GM12865 (cell line): ENCODE results near the gene PASD1.

Source experiments
- DNase-seq: peaks from one replicate; pipeline ENCODE4 v3.0.0; 2010; ENCODE audit warnings: low read depth
- H3K4me3 ChIP-seq: 2 replicates; pipeline ENCODE4 v1.5.1; 2011; ENCODE audit warnings: mild to moderate bottlenecking, low read depth, low read length, control low read depth
- TF ChIP-seq, protein P1 (sequence below): IDR thresholded peaks from 2 replicates; pipeline ENCODE4 v1.5.1; 2011; ENCODE audit warnings: low read length, control low read depth, low read depth, inconsistent platforms; ENCODE audit not compliant: insufficient read depth; ENCODE audit errors: missing control alignments

Gene PASD1

DNA sequence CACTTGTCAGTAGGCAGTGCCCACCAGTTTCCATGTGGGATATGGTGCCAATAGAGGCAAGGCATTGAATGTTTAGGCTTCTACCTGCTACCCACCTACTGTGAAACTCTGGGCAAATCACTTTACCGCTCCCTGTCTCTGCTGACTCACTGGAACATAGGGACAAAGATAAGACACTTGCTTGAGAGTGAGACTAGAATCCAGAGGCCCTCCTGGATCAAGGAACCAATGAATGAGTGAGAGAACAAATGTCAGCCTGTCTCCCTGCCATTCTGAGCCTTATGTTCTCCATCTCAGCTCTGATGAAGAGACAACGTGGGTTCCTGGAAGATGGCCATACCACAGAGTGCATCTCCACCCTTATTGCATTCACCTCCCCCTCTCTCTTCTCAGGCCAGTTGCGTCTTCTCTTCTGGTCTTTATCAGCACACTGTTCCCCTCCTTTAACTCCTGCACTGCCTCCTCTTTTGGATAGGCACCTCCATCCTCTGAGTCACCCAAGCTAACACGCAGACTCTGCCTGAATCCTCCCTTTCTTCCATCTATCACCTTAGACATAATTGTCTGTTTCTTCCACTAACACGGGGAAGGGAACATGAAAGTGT lies 116.4 kb downstream of the PASD1 start:
- DNase-seq = no peak
- TF ChIP-seq, protein P1, sequence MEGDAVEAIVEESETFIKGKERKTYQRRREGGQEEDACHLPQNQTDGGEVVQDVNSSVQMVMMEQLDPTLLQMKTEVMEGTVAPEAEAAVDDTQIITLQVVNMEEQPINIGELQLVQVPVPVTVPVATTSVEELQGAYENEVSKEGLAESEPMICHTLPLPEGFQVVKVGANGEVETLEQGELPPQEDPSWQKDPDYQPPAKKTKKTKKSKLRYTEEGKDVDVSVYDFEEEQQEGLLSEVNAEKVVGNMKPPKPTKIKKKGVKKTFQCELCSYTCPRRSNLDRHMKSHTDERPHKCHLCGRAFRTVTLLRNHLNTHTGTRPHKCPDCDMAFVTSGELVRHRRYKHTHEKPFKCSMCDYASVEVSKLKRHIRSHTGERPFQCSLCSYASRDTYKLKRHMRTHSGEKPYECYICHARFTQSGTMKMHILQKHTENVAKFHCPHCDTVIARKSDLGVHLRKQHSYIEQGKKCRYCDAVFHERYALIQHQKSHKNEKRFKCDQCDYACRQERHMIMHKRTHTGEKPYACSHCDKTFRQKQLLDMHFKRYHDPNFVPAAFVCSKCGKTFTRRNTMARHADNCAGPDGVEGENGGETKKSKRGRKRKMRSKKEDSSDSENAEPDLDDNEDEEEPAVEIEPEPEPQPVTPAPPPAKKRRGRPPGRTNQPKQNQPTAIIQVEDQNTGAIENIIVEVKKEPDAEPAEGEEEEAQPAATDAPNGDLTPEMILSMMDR = no peak
- H3K4me3 ChIP-seq = no peak overlapping the region

DNA sequence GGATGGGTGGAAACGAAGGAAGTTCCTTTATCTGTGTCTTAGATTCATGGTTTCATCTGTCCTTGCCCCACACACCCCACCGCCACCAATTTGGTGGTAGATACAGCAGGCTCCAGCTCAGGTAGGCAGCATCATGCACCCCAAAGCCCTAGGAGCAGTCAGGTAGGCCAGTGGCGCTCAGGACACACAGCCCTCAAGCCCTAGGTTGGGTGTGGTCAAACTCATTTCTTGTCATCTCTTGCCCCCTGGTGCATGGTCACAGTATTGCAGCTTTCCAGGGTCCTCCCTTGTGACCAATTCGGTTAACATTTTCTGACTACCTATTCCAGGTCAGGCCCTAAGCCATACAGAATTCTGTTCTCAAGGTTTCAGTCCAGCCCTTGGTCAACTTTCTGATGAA lies 117.3 kb downstream of the PASD1 start:
- peak; percentile 62 for DNase-seq
- TF ChIP-seq, protein P1 = peak; percentile 58
- no peak overlapping the region for H3K4me3 ChIP-seq

DNA sequence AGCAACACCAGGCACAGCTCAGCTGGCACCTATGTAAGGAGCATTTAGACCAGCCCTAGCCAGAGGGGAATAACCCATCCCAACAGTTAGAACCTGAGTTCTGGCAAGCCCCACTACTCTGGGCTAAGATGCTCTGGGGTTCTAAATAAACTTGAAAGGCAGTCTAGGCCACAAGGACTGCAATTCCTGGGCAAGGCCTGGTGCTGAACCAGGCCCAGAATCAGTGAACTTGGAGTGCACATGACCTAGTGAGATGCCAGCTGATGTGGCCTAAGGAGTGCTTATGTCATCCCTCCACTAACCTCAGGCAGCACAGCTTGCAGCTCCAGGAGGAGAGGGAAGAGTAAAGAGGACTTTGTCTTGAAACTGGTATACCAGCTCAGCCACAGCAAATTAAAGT lies 124.2 kb downstream of the PASD1 start:
- no peak for DNase-seq
- TF ChIP-seq, protein P1 = no peak

DNA sequence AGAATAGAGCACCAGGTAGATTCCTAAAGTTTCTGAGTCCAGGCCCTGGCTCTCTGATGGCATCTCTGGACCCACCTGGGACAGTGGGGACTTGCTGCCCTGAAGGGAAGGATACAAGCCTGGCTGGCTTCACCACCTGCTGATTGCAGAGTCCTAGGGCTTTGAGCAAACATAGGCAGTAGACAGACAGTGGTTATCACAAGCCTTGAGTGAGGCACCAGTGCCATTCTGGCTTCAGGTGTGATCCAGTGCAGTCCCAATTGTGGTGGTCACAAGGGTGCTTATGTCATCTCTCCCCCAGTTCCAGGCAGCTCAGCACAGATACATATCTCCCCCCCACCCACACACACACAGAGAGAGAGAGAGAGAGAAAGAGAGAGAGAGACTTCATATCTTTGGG lies 125.2 kb downstream of the PASD1 start:
- no peak for DNase-seq
- H3K4me3 ChIP-seq = no peak overlapping the region
- TF ChIP-seq, protein P1 = no peak

More for the DNA sequence above, 124.2 kb downstream of the PASD1 start:
- H3K4me3 ChIP-seq = no peak overlapping the region

DNA sequence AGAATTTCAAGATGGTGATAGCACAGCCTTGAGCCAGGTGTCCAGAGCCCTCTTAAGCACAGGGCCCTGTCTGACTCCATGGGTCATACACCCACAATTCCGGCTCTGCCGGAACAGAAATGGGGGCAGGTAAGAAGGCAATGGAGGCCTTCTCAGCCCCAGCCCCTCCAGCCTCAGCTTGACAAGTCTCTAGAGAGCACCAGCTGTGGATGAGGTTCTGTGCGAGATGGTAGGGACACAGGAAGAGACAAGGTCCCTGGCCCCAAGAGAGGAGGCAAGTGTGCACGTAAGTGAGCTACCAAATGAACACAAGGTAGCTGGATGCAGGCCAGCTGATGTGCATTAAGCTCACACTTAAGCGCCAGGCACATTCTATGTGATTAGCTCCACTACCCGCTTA lies 129.3 kb downstream of the PASD1 start:
- TF ChIP-seq, protein P1 = no peak
- DNase-seq = no peak
- no peak overlapping the region for H3K4me3 ChIP-seq

DNA sequence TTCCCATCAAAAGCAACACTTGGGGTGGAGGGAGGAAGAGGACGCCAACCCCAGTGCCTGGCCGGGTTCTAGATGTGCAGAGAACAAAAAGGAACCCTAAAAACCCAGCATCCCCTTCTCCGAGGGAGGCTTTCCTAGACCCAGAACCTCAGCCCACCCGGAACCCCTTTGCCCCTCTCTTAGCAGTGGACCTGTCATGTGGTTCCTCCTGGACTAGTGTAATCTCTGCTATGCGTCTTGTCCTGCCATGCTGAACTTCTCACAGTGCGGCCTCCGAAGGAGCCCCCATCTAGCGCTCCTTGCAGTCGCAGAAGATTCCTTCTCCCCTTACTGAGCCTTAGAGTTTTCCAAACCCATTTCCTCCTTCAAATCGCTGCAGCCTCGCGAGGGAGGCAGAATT lies 130.6 kb downstream of the PASD1 start:
- TF ChIP-seq, protein P1 = no peak

More for the DNA sequence above, 130.6 kb downstream of the PASD1 start:
- no peak overlapping the region for H3K4me3 ChIP-seq
- DNase-seq = no peak
